ENCODE data around the gene ZC3H18.

ZC3H18 gene

GRCh38 chr16:88595921-88596320 is 25.7 kb downstream of the ZC3H18 start:
- H3K4me1 ChIP-seq (ENCODE audit: control insufficient read depth, insufficient read depth, low read length) = no peaks in the 10 kb centered on the region
- no peak overlapping the region for H3K9ac ChIP-seq (ENCODE audit: low read length)
- H3K4me3 ChIP-seq (ENCODE audit: low read length) = no peak overlapping the region
- H3K27ac ChIP-seq (ENCODE audit: low read depth, low read length) = no peak overlapping the region
- H3K36me3 ChIP-seq (ENCODE audit: control insufficient read depth, insufficient read depth, low read length) = peaks cover 20% of the 10 kb centered on the region
- H3K27me3 ChIP-seq (ENCODE audit: control insufficient read depth, insufficient read depth, low read length) = no peaks in the 10 kb centered on the region

GRCh38 chr16:88596483-88596882 is 26.3 kb downstream of the ZC3H18 start:
- Histone ChIP-seq H3K27ac (ENCODE audit: low read depth, low read length) (no peak overlapping the region), H3K4me1 (ENCODE audit: control insufficient read depth, insufficient read depth, low read length) (no peaks in the 10 kb centered on the region), H3K36me3 (ENCODE audit: control insufficient read depth, insufficient read depth, low read length) (peaks cover 25% of the 10 kb centered on the region), H3K27me3 (ENCODE audit: control insufficient read depth, insufficient read depth, low read length) (no peaks in the 10 kb centered on the region), H3K9ac (ENCODE audit: low read length) (no peak overlapping the region), H3K4me3 (ENCODE audit: low read length) (no peak overlapping the region)

- Histone ChIP-seq H3K27me3 (ENCODE audit: control insufficient read depth, insufficient read depth, low read length) (no peaks in the 10 kb centered on the region), H3K36me3 (ENCODE audit: control insufficient read depth, insufficient read depth, low read length) (peaks cover 29% of the 10 kb centered on the region), H3K27ac (ENCODE audit: low read depth, low read length) (no peak overlapping the region), H3K4me3 (ENCODE audit: low read length) (no peak overlapping the region), H3K9ac (ENCODE audit: low read length) (no peak overlapping the region), H3K4me1 (ENCODE audit: control insufficient read depth, insufficient read depth, low read length) (no peaks in the 10 kb centered on the region)
These were observed 27.8 kb downstream of the ZC3H18 start for GRCh38 chr16:88597856-88598491.

- Histone ChIP-seq H3K4me1 (ENCODE audit: control insufficient read depth, insufficient read depth, low read length) (no peaks in the 10 kb centered on the region), H3K27ac (ENCODE audit: low read depth, low read length) (no peak overlapping the region)
These were observed 29.0 kb downstream of the ZC3H18 start for GRCh38 chr16:88599092-88599733.

GRCh38 chr16:88599825-88600538 is 29.8 kb downstream of the ZC3H18 start:
- no peaks in the 10 kb centered on the region for H3K27me3 ChIP-seq (ENCODE audit: control insufficient read depth, insufficient read depth, low read length)
- H3K36me3 ChIP-seq (ENCODE audit: control insufficient read depth, insufficient read depth, low read length) = peaks cover 28% of the 10 kb centered on the region
- no peak overlapping the region for H3K9ac ChIP-seq (ENCODE audit: low read length)
- H3K4me1 ChIP-seq (ENCODE audit: control insufficient read depth, insufficient read depth, low read length) = no peaks in the 10 kb centered on the region
- H3K27ac ChIP-seq (ENCODE audit: low read depth, low read length) = peak overlapping the region; percentile 20
- no peak overlapping the region for H3K4me3 ChIP-seq (ENCODE audit: low read length)

More at GRCh38 chr16:88599092-88599733, 29.0 kb downstream of the ZC3H18 start:
- Histone ChIP-seq H3K4me3 (ENCODE audit: low read length) (no peak overlapping the region), H3K9ac (ENCODE audit: low read length) (no peak overlapping the region), H3K36me3 (ENCODE audit: control insufficient read depth, insufficient read depth, low read length) (peaks cover 26% of the 10 kb centered on the region), H3K27me3 (ENCODE audit: control insufficient read depth, insufficient read depth, low read length) (no peaks in the 10 kb centered on the region)

- no peaks in the 10 kb centered on the region for H3K4me1 ChIP-seq (ENCODE audit: control insufficient read depth, insufficient read depth, low read length)
- no peak overlapping the region for H3K4me3 ChIP-seq (ENCODE audit: low read length)
- no peak overlapping the region for H3K9ac ChIP-seq (ENCODE audit: low read length)
- peaks cover 28% of the 10 kb centered on the region for H3K36me3 ChIP-seq (ENCODE audit: control insufficient read depth, insufficient read depth, low read length)
- H3K27me3 ChIP-seq (ENCODE audit: control insufficient read depth, insufficient read depth, low read length) = no peaks in the 10 kb centered on the region
- no peak overlapping the region for H3K27ac ChIP-seq (ENCODE audit: low read depth, low read length)
These were observed 30.3 kb downstream of the ZC3H18 start for GRCh38 chr16:88600539-88600896.

- no peaks in the 10 kb centered on the region for H3K4me1 ChIP-seq (ENCODE audit: control insufficient read depth, insufficient read depth, low read length)
- peaks cover 33% of the 10 kb centered on the region for H3K36me3 ChIP-seq (ENCODE audit: control insufficient read depth, insufficient read depth, low read length)
- no peak overlapping the region for H3K4me3 ChIP-seq (ENCODE audit: low read length)
- no peak overlapping the region for H3K9ac ChIP-seq (ENCODE audit: low read length)
- H3K27me3 ChIP-seq (ENCODE audit: control insufficient read depth, insufficient read depth, low read length) = no peaks in the 10 kb centered on the region
- no peak overlapping the region for H3K27ac ChIP-seq (ENCODE audit: low read depth, low read length)
These were observed 31.3 kb downstream of the ZC3H18 start for GRCh38 chr16:88601313-88602036.

- H3K27ac ChIP-seq (ENCODE audit: low read depth, low read length) = no peak overlapping the region
- no peak overlapping the region for H3K4me3 ChIP-seq (ENCODE audit: low read length)
- no peaks in the 10 kb centered on the region for H3K4me1 ChIP-seq (ENCODE audit: control insufficient read depth, insufficient read depth, low read length)
- H3K36me3 ChIP-seq (ENCODE audit: control insufficient read depth, insufficient read depth, low read length) = peaks cover 33% of the 10 kb centered on the region
- H3K27me3 ChIP-seq (ENCODE audit: control insufficient read depth, insufficient read depth, low read length) = no peaks in the 10 kb centered on the region
- no peak overlapping the region for H3K9ac ChIP-seq (ENCODE audit: low read length)
These were observed 31.9 kb downstream of the ZC3H18 start for GRCh38 chr16:88602091-88602490.

GRCh38 chr16:88605186-88606147 is 35.3 kb downstream of the ZC3H18 start:
- H3K4me1 ChIP-seq (ENCODE audit: control insufficient read depth, insufficient read depth, low read length) = no peaks in the 10 kb centered on the region
- H3K27ac ChIP-seq (ENCODE audit: low read depth, low read length) = no peak overlapping the region
- no peak overlapping the region for H3K9ac ChIP-seq (ENCODE audit: low read length)
- no peak overlapping the region for H3K4me3 ChIP-seq (ENCODE audit: low read length)
- H3K36me3 ChIP-seq (ENCODE audit: control insufficient read depth, insufficient read depth, low read length) = peaks cover 21% of the 10 kb centered on the region
- no peaks in the 10 kb centered on the region for H3K27me3 ChIP-seq (ENCODE audit: control insufficient read depth, insufficient read depth, low read length)

- H3K36me3 ChIP-seq (ENCODE audit: control insufficient read depth, insufficient read depth, low read length) = peaks cover 17% of the 10 kb centered on the region
These were observed 36.0 kb downstream of the ZC3H18 start for GRCh38 chr16:88606148-88606757.

GRCh38 chr16:88608076-88608475 is 37.9 kb downstream of the ZC3H18 start:
- Histone ChIP-seq H3K9ac (ENCODE audit: low read length) (no peak overlapping the region), H3K4me1 (ENCODE audit: control insufficient read depth, insufficient read depth, low read length) (no peaks in the 10 kb centered on the region), H3K4me3 (ENCODE audit: low read length) (no peak overlapping the region), H3K36me3 (ENCODE audit: control insufficient read depth, insufficient read depth, low read length) (peaks cover 13% of the 10 kb centered on the region), H3K27ac (ENCODE audit: low read depth, low read length) (no peak overlapping the region), H3K27me3 (ENCODE audit: control insufficient read depth, insufficient read depth, low read length) (no peaks in the 10 kb centered on the region)

More at GRCh38 chr16:88606148-88606757, 36.0 kb downstream of the ZC3H18 start:
- no peaks in the 10 kb centered on the region for H3K4me1 ChIP-seq (ENCODE audit: control insufficient read depth, insufficient read depth, low read length)
- no peak overlapping the region for H3K9ac ChIP-seq (ENCODE audit: low read length)
- H3K4me3 ChIP-seq (ENCODE audit: low read length) = no peak overlapping the region
- no peak overlapping the region for H3K27ac ChIP-seq (ENCODE audit: low read depth, low read length)
- H3K27me3 ChIP-seq (ENCODE audit: control insufficient read depth, insufficient read depth, low read length) = no peaks in the 10 kb centered on the region
